B cell (primary cell): ENCODE measurements around the gene SLC25A21.

Source experiments
- EZH2 ChIP-seq: IDR thresholded peaks from 2 replicates; pipeline ENCODE4 v1.6.1; 2012; ENCODE audit warnings: borderline replicate concordance, low read depth, mild to moderate bottlenecking, moderate library complexity, low read length; ENCODE audit not compliant: insufficient read depth, poor library complexity, severe bottlenecking
- TF ChIP-seq, protein P1 (sequence below): fragments of 200-600 bp; IDR thresholded peaks from one replicate; pipeline ENCODE4 v1.8.0; 2022; ENCODE audit warnings: antibody characterized with exemption, mild to moderate bottlenecking

DNA sequence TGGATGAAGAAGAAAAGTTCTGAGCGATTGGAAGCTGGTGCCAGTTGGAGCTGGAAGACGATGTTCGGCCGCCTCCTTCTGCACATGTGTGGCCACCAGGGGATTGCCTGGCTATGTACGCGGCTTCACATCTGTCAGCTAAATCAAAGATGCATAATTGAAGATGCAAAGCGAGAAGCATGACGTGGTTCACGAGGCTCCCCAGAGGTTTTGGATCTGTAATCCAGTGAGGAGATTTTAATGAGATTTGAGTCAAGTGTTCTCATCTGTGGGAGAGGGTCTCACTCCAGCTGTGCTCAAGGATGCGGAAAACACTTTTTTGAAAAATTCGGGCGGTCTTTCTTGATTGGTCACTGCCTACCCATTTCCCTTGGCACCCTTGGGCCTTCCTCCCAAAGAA is 416.2 kb downstream of the SLC25A21 start:
- TF ChIP-seq, protein P1, sequence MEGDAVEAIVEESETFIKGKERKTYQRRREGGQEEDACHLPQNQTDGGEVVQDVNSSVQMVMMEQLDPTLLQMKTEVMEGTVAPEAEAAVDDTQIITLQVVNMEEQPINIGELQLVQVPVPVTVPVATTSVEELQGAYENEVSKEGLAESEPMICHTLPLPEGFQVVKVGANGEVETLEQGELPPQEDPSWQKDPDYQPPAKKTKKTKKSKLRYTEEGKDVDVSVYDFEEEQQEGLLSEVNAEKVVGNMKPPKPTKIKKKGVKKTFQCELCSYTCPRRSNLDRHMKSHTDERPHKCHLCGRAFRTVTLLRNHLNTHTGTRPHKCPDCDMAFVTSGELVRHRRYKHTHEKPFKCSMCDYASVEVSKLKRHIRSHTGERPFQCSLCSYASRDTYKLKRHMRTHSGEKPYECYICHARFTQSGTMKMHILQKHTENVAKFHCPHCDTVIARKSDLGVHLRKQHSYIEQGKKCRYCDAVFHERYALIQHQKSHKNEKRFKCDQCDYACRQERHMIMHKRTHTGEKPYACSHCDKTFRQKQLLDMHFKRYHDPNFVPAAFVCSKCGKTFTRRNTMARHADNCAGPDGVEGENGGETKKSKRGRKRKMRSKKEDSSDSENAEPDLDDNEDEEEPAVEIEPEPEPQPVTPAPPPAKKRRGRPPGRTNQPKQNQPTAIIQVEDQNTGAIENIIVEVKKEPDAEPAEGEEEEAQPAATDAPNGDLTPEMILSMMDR = no peak
- no peak for TF ChIP-seq EZH2
